IMR-90 (cell line): ENCODE results near the gene RHOBTB3. TPM values are rescaled to one million over a fixed set of nuclear protein-coding genes. Genes with fewer than 3 reads are reported as not detected.
A peak's percentile ranks its signal among the peaks of the same experiment; 100 is the strongest.

Source experiments
- CTCF ChIP-seq: conservative IDR thresholded peaks from 2 replicates; pipeline ENCODE4 v1.5.1; 2012; ENCODE audit warnings: mild to moderate bottlenecking, low read depth, low read length, improper control_type of control experiment
- FOS ChIP-seq: fragments of 150-350 bp; IDR thresholded peaks from 2 replicates; pipeline ENCODE4 v1.6.1; 2016; ENCODE audit warnings: low read depth, low read length
- MAFK ChIP-seq: IDR thresholded peaks from 2 replicates; pipeline ENCODE4 v1.6.1; 2012; ENCODE audit warnings: low read depth, low read length, improper control_type of control experiment
- MAZ ChIP-seq: IDR thresholded peaks from 2 replicates; pipeline ENCODE4 v1.6.1; 2012; ENCODE audit warnings: low read depth, mild to moderate bottlenecking, low read length, improper control_type of control experiment, moderate library complexity, borderline replicate concordance
- polyA plus RNA-seq, 3 experiments: library from polyadenylated mRNA; depleted of rRNA; stranded (reverse); fragments of >200 nt; gene quantifications; 2 replicates each; pipeline ENCODE4 v1.2.3, GENCODE V29; 2012; ENCODE audit warnings: low replicate concordance in 1 of 3
- total RNA-seq: library from RNA; depleted of rRNA; stranded (reverse); fragments of >200 nt; gene quantifications from 2 replicates; pipeline ENCODE4 v1.2.3, GENCODE V29; 2012

RHOBTB3 gene
- total and polyA plus RNA-seq, 2 of the 4 experiments (the other 2 are of a cell fraction): 117 to 447 TPM

DNA sequence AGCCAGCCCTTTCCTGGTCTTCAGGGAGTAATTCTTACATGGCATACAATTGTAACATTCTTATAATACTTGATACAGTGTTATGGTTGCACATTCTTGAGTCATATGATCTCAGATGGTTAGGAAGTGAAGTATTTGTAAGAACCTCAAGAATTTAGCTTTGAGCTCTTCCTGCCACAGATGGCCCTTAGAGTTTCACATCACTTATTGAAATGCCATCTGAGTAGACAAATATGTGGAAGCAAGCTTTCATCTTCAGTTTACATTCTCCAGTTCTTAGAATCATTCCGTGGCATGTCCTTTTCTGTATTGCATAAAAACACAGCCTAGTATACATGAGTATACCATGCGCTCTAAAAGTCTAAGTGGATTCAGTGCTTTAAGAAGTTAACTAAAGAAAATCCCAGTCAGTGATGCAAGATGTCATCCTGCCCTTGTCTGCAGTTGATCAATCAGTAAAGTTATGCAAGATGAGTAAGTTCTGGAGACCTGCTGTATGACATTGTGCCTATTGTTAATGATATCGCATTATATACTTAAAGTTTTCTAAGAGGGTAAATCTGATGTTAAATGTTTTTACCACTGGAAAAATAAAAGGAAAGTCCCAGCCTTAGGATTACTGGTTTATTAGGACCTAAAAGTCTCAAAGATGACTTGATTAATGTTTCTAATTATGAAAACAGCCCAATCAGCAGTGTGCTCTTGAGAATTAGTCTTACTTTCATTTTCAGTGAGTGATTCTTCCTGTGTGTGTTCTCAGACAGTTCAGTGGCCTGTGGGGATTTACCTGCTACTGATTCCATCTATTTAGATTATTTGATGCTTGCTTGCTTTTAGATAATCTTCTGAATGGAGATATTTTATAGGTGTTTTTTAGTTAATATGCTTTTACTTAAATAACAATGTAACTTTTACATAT is 29.4 kb downstream of the RHOBTB3 start (continued):
- TF ChIP-seq CTCF (no peak), MAFK (peak; percentile 70), FOS (no peak), MAZ (0 out of 2 replicates have a peak, but pooled peaks have one; percentile 13)
